T-helper 1 cell treated with Interleukin-12 subunit alpha and Interleukin-12 subunit beta and Interleukin-4 antibody, amounts not matched to agents 30 μg/mL and 1 μg/mL, for 36 hours (primary cell): Measurements from ENCODE around the gene HAP1.
A peak's percentile ranks its signal among the peaks of the same experiment; 100 is the strongest.
"Not testable (repeated sequence)": the region's sequence is repeated elsewhere in the genome, so short reads cannot be mapped to it uniquely, and the experiment has no call there.

ENCODE experiments used
- H3K27ac Mint-ChIP-seq: one replicate; pipeline ENCODE4 v1.8.0; 2021; ENCODE audit warnings: mild to moderate bottlenecking, mixed read lengths
- H3K27me3 Mint-ChIP-seq: one replicate; pipeline ENCODE4 v1.8.0; 2021; ENCODE audit warnings: low read depth, mixed read lengths
- H3K36me3 Mint-ChIP-seq: one replicate; pipeline ENCODE4 v1.8.0; 2021; ENCODE audit warnings: low read depth, mixed read lengths
- H3K4me1 Mint-ChIP-seq: one replicate; pipeline ENCODE4 v1.8.0; 2021; ENCODE audit warnings: low read depth, mixed read lengths
- H3K4me3 Mint-ChIP-seq: one replicate; pipeline ENCODE4 v1.8.0; 2021; ENCODE audit warnings: mild to moderate bottlenecking, moderate library complexity, mixed read lengths
- H3K9me3 Mint-ChIP-seq: one replicate; pipeline ENCODE4 v1.8.0; 2021; ENCODE audit warnings: mixed read lengths

The HAP1 gene, protein sequence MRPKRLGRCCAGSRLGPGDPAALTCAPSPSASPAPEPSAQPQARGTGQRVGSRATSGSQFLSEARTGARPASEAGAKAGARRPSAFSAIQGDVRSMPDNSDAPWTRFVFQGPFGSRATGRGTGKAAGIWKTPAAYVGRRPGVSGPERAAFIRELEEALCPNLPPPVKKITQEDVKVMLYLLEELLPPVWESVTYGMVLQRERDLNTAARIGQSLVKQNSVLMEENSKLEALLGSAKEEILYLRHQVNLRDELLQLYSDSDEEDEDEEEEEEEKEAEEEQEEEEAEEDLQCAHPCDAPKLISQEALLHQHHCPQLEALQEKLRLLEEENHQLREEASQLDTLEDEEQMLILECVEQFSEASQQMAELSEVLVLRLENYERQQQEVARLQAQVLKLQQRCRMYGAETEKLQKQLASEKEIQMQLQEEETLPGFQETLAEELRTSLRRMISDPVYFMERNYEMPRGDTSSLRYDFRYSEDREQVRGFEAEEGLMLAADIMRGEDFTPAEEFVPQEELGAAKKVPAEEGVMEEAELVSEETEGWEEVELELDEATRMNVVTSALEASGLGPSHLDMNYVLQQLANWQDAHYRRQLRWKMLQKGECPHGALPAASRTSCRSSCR

GRCh38 chr17:41734139-41734948, at the start of gene HAP1:
TSS of gene HAP1 (minus strand) at chr17:41734643. CDS start at chr17:41734634, 9 bp downstream.
- peak within 1 kb of the TSS; percentile 36 for H3K4me3 Mint-ChIP-seq
- no peaks in the 10 kb centered on the region for H3K36me3 Mint-ChIP-seq
- H3K27me3 Mint-ChIP-seq = peaks cover 80% of the 10 kb centered on the region
- peaks cover 10% of the 10 kb centered on the region for H3K4me1 Mint-ChIP-seq
- no peaks in the 10 kb centered on the region for H3K9me3 Mint-ChIP-seq
- no peak within 1 kb of the TSS for H3K27ac Mint-ChIP-seq

DNA sequence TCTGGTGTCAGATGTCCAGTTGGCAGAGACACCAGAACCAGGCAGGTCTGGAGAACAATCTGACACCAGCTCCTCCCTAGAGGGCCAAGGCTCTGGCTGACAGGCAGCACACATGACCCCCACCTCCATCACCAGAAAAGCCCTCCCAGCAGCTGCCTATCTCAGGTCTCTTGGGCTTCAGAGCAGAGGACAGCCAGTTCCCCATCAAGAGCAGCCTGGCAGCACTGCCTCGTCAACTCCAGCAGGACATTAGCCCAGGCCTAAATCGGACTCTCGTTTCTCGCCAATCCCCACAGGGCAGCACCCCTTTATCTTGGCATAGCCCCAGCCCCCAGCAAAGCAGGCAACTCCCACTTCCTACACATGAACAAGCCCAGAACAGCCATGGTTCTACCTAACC, 47.7 kb upstream of the HAP1 start:
- no peaks in the 10 kb centered on the region for H3K9me3 Mint-ChIP-seq
- H3K27me3 Mint-ChIP-seq = peaks cover 30% of the 10 kb centered on the region
- H3K27ac Mint-ChIP-seq = no peak overlapping the region
- H3K4me1 Mint-ChIP-seq = peaks cover 9% of the 10 kb centered on the region
- no peak overlapping the region for H3K4me3 Mint-ChIP-seq
- no peaks in the 10 kb centered on the region for H3K36me3 Mint-ChIP-seq

DNA sequence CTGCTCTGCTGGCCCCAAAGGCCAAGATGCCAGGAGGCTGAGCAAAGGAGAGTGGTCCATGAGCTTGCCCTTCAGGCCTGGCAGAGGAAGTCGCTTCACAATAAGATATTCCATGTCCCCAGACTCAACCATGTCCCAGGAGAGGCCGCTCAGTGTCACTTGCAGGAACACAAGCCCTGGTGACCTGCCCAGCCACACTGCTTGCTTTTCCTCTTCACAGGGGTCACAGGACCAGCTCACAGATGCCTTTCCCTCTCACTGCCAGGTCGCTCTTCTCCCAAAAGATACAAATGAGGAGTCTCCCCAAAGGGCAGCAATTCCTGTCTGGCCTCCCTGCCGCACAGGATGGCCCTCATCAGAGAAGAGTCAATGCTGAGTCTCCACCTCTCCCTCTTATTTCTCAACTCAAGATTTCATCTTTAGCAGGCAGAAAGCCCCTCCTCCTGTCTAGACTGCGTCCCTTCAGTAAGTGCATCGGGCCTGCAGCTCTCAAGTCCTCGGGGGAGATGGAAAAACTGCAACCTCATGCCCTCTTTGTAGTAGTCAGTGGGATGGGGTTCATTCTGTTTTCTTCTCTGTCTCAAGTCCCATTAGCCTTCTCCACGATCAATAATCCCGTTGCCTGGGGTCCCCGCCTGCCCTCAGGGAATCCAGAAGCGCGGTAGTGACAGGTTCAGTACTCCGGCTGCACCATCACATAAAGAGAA, 47.1 kb upstream of the HAP1 start:
- no peaks in the 10 kb centered on the region for H3K36me3 Mint-ChIP-seq
- no peak overlapping the region for H3K27ac Mint-ChIP-seq
- H3K4me1 Mint-ChIP-seq = peaks cover 5% of the 10 kb centered on the region
- H3K27me3 Mint-ChIP-seq = peaks cover 24% of the 10 kb centered on the region
- H3K9me3 Mint-ChIP-seq = no peaks in the 10 kb centered on the region
- H3K4me3 Mint-ChIP-seq = no peak overlapping the region

GRCh38 chr17:41779954-41780353, 45.5 kb upstream of the HAP1 start:
- no peak overlapping the region for H3K27ac Mint-ChIP-seq
- no peaks in the 10 kb centered on the region for H3K36me3 Mint-ChIP-seq
- peaks cover 19% of the 10 kb centered on the region for H3K27me3 Mint-ChIP-seq
- H3K4me3 Mint-ChIP-seq = no peak overlapping the region
- H3K9me3 Mint-ChIP-seq = no peaks in the 10 kb centered on the region
- peaks cover 5% of the 10 kb centered on the region for H3K4me1 Mint-ChIP-seq

DNA sequence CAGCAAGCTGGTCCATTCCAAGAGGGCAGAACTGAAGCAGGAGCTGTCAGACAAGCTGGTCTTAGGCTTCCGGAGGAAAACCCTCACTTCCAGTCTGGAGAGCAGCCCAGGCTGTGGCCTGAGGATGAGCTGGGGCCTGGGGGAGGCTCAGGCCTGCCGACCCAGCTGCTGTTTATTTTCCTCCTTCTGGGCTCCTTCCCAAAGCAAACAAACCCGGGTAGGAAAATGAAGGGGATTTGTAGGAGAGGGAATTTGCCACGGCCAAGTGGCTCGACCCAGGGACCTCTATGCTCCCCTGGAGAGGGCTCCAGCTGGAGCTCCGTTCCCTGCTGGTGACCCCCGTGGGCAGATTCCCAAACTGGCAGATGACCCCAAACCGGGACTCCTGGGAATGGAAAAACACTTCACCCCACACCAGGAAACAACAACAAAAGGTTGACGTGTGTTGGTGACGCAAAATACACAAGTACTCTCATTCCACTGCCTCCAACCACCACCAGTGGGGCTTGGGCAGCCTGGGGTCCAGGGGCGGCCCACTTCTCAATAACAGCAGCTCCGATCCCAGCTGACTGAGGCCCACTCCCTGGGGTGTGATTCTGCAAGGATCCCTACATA, 43.2 kb upstream of the HAP1 start:
- no peaks in the 10 kb centered on the region for H3K9me3 Mint-ChIP-seq
- peaks cover 7% of the 10 kb centered on the region for H3K27me3 Mint-ChIP-seq
- no peaks in the 10 kb centered on the region for H3K4me1 Mint-ChIP-seq
- H3K4me3 Mint-ChIP-seq = no peak overlapping the region
- H3K27ac Mint-ChIP-seq = no peak overlapping the region
- no peaks in the 10 kb centered on the region for H3K36me3 Mint-ChIP-seq

DNA sequence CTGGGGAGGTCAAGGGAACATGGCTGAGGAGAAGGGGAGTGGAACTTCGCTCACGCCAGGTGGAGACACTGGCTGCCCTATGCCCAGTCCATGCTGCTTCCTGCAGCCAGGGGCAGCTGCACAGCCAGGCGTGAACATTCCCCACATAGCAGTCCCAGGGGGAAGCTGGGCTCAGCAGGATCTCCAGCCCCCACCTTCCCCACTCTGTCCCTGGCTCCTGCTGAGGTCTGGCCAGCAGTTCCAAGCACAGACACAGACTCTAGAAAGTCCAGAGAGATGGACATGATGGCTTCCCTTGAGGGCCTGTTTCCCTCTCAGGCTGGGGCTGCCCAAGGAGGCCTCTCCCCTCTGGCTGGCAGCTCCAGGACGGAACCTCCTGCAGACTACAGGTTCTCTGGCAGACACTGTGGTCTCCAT, 42.7 kb upstream of the HAP1 start:
- H3K4me3 Mint-ChIP-seq = no peak overlapping the region
- no peaks in the 10 kb centered on the region for H3K4me1 Mint-ChIP-seq
- H3K27me3 Mint-ChIP-seq = peaks cover 7% of the 10 kb centered on the region
- no peak overlapping the region for H3K27ac Mint-ChIP-seq
- no peaks in the 10 kb centered on the region for H3K9me3 Mint-ChIP-seq
- no peaks in the 10 kb centered on the region for H3K36me3 Mint-ChIP-seq

DNA sequence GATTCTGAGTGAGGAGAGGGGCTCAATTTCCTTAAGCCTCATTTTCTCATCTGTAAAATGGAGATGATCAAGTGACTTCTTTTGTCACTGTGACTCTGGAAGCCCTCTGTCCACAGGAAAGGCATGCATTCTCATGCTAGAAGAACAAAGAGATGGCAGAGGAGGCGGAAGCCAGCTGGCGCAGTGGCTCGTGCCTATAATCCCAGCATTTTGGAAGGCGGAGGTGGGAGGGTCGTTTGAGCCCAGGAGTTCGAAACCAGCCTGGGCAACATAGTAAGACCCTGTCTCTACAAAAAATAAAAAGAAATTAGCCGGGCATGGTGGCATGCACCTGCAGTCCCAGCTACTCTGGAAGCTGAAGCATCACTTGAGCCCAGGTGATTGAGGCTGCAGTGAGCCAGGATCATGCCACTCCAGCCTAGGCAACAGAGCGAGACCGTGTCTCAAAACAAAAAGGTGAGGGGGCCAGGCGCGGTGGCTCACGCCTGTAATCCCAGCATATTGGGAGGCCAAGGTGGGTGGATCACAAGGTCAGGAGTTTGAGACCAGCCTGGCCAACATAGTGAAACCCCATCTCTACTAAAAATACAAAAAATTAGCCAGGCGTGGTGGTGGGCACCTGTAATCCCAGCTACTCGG, 41.9 kb upstream of the HAP1 start:
- not testable (repeated sequence) for H3K27ac Mint-ChIP-seq, H3K27me3 Mint-ChIP-seq, H3K36me3 Mint-ChIP-seq, H3K4me1 Mint-ChIP-seq, H3K9me3 Mint-ChIP-seq, H3K4me3 Mint-ChIP-seq

- H3K4me1 Mint-ChIP-seq = no peaks in the 10 kb centered on the region
- H3K4me3 Mint-ChIP-seq = no peak overlapping the region
- H3K9me3 Mint-ChIP-seq = no peaks in the 10 kb centered on the region
- no peak overlapping the region for H3K27ac Mint-ChIP-seq
- peaks cover 7% of the 10 kb centered on the region for H3K27me3 Mint-ChIP-seq
- H3K36me3 Mint-ChIP-seq = no peaks in the 10 kb centered on the region
These were observed 41.2 kb upstream of the HAP1 start for GRCh38 chr17:41775394-41776226.

DNA sequence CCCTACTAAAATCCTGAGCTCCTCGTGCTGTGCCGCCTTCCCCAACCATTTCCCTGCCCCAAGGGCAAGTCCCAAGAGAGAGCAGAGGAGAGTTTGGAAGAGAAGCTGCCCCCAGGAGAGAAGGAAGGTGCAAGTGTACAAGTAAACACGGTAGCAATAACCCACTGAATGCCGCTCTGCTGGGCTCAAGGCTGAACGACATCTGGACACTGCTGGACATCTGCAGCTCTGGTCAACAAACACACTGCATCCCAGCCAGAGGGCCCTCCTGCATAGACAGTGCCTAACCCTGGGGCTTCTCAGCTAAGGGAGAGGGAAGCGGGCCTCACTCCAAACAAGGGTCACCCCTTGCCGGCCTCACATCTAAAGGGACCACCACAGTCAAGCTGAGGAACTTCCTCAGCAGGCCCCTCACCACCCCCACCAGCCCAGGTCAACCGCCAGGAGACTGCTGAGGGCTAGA, 39.3 kb upstream of the HAP1 start:
- Mint-ChIP-seq H3K27me3 (peaks cover 3% of the 10 kb centered on the region), H3K4me3 (no peak overlapping the region), H3K36me3 (no peaks in the 10 kb centered on the region), H3K27ac (no peak overlapping the region), H3K9me3 (no peaks in the 10 kb centered on the region), H3K4me1 (no peaks in the 10 kb centered on the region)

GRCh38 chr17:41773190-41773588, 38.7 kb upstream of the HAP1 start:
- Mint-ChIP-seq H3K27ac (no peak overlapping the region), H3K9me3 (no peaks in the 10 kb centered on the region), H3K4me3 (no peak overlapping the region), H3K27me3 (peaks cover 3% of the 10 kb centered on the region), H3K4me1 (no peaks in the 10 kb centered on the region), H3K36me3 (no peaks in the 10 kb centered on the region)

- Mint-ChIP-seq H3K9me3 (no peaks in the 10 kb centered on the region), H3K36me3 (no peaks in the 10 kb centered on the region), H3K27me3 (peaks cover 3% of the 10 kb centered on the region), H3K4me1 (no peaks in the 10 kb centered on the region), H3K27ac (no peak overlapping the region), H3K4me3 (no peak overlapping the region)
These were observed 38.2 kb upstream of the HAP1 start for GRCh38 chr17:41772586-41773189.

DNA sequence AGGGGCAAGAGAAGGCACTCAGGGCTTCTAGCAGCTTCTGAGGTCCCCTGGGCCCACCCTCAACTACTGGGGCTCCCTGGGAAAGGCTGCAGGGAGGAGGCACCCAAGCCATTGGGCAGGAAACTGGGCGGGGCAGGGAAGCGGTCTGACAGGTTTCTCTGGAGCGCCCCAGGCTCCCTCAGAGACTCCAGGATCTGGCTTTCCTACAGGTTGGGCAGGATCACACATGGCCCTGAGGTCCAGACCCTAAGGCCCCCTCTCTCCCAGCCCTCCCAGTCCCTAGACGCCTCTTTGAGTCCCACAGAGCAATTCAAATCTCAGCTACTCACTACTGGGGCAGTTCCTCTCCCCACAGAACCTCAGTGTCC, 37.8 kb upstream of the HAP1 start:
- Mint-ChIP-seq H3K27ac (no peak overlapping the region), H3K36me3 (no peaks in the 10 kb centered on the region), H3K27me3 (peaks cover 3% of the 10 kb centered on the region), H3K4me1 (no peaks in the 10 kb centered on the region), H3K4me3 (no peak overlapping the region), H3K9me3 (no peaks in the 10 kb centered on the region)
